ENCODE data around the gene SHF. TPM values are rescaled to one million over a fixed set of nuclear protein-coding genes. Genes with fewer than 3 reads are reported as not detected.
A peak's percentile ranks its signal among the peaks of the same experiment; 100 is the strongest.

The SHF gene
- total RNA-seq, 1 experiment from 2014 or later, result 21.7 TPM

GRCh38 chr15:45185903-45186770, 1.6 kb downstream of the SHF start:
- TF ChIP-seq, protein P1, sequence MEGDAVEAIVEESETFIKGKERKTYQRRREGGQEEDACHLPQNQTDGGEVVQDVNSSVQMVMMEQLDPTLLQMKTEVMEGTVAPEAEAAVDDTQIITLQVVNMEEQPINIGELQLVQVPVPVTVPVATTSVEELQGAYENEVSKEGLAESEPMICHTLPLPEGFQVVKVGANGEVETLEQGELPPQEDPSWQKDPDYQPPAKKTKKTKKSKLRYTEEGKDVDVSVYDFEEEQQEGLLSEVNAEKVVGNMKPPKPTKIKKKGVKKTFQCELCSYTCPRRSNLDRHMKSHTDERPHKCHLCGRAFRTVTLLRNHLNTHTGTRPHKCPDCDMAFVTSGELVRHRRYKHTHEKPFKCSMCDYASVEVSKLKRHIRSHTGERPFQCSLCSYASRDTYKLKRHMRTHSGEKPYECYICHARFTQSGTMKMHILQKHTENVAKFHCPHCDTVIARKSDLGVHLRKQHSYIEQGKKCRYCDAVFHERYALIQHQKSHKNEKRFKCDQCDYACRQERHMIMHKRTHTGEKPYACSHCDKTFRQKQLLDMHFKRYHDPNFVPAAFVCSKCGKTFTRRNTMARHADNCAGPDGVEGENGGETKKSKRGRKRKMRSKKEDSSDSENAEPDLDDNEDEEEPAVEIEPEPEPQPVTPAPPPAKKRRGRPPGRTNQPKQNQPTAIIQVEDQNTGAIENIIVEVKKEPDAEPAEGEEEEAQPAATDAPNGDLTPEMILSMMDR (conservative IDR thresholded peaks at IDR 0.05), result no peak
- H3K36me3 Mint-ChIP-seq (ENCODE audit: insufficient read depth in 1 of 3, low read depth in 3 of 3), result peaks cover 0 to 6% (median 5%) of the 10 kb centered on the region in 3 experiments; a peak in 2 of 7 replicates
- Histone ChIP-seq H3K4me1 (ENCODE audit: insufficient read depth, low read length) (peaks cover 21% of the 10 kb centered on the region), H4K91ac (ENCODE audit: insufficient read length, low read depth, low read length) (no peak overlapping the region), H4K20me1 (ENCODE audit: control insufficient read depth, insufficient read depth, insufficient read length) (no peaks in the 10 kb centered on the region), H4K8ac (replicated peaks; ENCODE audit: insufficient read length, low read depth, low read length) (no peak overlapping the region), H2BK20ac (ENCODE audit: low read depth, low read length, poor library complexity, severe bottlenecking) (no peak overlapping the region), H2BK12ac (ENCODE audit: insufficient read length, low read depth, low read length) (no peak overlapping the region), H3K79me2 (ENCODE audit: insufficient read depth, low read length) (peaks cover 3% of the 10 kb centered on the region; the same call in 1 of the 2 replicates), H3K79me1 (ENCODE audit: insufficient read depth, low read depth, low read length, poor library complexity, severe bottlenecking) (peaks cover 13% of the 10 kb centered on the region), H3K56ac (ENCODE audit: insufficient read length, low read depth, low read length) (no peak overlapping the region), H3K27ac (ENCODE audit: insufficient read length, low read depth, low read length) (no peak overlapping the region), H3K14ac (ENCODE audit: insufficient read depth, low read length) (no peak overlapping the region), H3K23me2 (ENCODE audit: insufficient read length, low read depth, low read length, poor library complexity, severe bottlenecking) (peaks cover 5% of the 10 kb centered on the region), H2AK5ac (ENCODE audit: insufficient read length, low read length) (no peak overlapping the region), H2AFZ (ENCODE audit: low read length) (no peak overlapping the region), H3K9ac (ENCODE audit: extremely low read depth, insufficient read length, low read length) (no peak overlapping the region), H3K4ac (ENCODE audit: low read depth, low read length) (no peak overlapping the region), H2BK5ac (ENCODE audit: insufficient read length, low read length) (no peak overlapping the region), H3K23ac (ENCODE audit: insufficient read length, low read depth, low read length) (no peak overlapping the region), H2BK120ac (ENCODE audit: low read depth, low read length, poor library complexity, severe bottlenecking) (no peak overlapping the region), H2BK15ac (ENCODE audit: low read depth, low read length) (no peak overlapping the region), H3K18ac (ENCODE audit: insufficient read length, low read depth, low read length) (no peak overlapping the region), H3K27me3 (ENCODE audit: insufficient read depth, low read length) (peaks cover 6% of the 10 kb centered on the region; the same call in 1 of the 2 replicates), H3K4me2 (ENCODE audit: insufficient read depth, insufficient read length, low read length) (peak overlapping the region; percentile 56), H4K5ac (ENCODE audit: insufficient read length, low read depth, low read length) (no peak overlapping the region), H3K9me3 (ENCODE audit: control insufficient read depth, low read depth, low read length) (no peaks in the 10 kb centered on the region), H3T11ph (ENCODE audit: low read length) (no peak overlapping the region)
- peaks cover 35% of the 10 kb centered on the region for H3K27me3 Mint-ChIP-seq (ENCODE audit: low read depth)
- peak overlapping the region; percentile 87 to 97 for H3K4me3 Mint-ChIP-seq
- peaks cover 54 to 56% of the 10 kb centered on the region in 2 experiments for H3K4me1 Mint-ChIP-seq
- H3K9me3 Mint-ChIP-seq, result no peaks in the 10 kb centered on the region; a peak in 2 of 5 replicates
- WGBS (ENCODE audit: extremely low coverage, insufficient read length, low lambda C conversion rate), result no CpG with 5 or more reads among the region's 8 CpGs
- no peak for DNase-seq
- peak overlapping the region in 1 of 3 experiments; percentile 80; a peak in 1 of 7 replicates for H3K27ac Mint-ChIP-seq
